Activated T-cell treated with anti-CD3 and anti-CD28 coated beads for 1 hour (primary cell): ENCODE data around the gene DAP.
"Not testable (repeated sequence)": the region's sequence is repeated elsewhere in the genome, so short reads cannot be mapped to it uniquely, and the experiment has no call there.

Experiments used
- DNase-seq: peaks from one replicate; pipeline ENCODE4 v3.0.0-alpha.2; 2020; ENCODE audit warnings: low read depth

DAP gene

DNA sequence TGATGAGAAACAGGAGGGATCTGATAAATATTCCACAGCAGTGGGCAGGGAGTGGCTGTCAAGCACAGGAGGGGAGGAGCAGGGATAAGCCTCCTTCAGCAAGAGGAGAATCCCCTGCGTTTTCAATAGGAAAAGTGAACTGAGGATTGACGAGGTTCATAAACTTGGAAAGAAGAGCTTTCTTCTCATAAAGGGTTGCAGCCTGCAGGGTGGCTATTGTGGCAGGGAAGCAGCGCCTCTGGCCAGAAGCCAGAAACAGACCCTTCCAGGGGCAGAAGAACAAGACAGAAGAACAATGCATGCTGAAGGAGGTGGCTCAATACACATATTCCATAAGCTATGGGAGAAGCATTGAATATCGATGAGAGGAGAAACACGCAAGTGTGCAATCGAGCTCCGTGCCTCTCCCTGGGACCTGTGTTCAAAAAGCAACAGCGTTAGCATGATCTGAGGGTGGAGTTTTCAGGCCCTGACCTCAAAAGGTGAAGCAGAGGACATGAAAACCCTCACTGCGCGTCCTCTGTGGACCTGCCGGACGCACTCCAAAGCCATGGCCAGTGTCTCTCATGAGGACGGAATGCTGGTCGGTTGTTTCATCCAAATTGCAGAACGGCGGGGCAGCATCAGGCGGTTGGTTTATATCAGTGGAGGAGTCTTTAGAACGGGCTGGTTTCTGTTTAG, 129.6 kb downstream of the DAP start:
- DNase-seq: no peak

DNA sequence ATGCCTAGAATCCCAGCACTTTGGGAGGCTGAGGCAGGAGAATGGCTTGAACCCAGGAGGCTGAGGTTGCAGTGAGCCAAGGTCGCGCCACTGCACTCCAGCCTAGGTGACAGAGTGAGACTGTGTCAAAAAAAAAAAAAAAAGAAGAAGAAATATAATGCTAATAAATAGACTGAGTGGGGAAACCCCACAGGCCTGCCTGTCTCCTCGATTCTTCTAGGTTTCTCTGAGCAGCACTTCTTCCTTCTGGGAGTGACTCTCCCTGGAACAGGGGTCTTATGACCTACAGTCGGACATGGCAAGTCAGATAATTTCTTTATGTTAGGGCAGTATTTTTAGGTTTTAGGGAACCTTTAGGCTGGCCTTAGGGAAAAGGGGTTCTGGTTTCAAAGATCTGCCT, 130.3 kb downstream of the DAP start:
- not testable (repeated sequence) for DNase-seq

DNA sequence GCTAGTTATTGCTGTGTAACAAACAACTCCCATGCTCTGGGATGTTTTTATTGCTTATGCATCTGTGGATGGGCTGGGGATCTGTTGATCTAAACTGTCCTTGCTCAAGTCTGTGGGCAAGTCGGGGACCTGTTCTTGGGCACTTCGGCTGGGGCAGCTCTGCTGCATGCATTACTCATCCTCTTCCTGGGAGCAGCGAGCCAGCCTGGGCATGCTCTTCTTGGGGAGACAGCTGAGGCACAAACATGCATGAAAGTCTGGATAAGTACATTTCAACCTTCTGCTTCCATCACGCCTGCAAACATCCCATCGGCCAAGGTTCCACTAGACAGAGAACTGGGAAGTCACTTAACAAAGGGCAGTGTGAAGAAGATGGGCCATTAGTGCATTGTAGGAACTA, 130.9 kb downstream of the DAP start:
- DNase-seq: no peak

DNA sequence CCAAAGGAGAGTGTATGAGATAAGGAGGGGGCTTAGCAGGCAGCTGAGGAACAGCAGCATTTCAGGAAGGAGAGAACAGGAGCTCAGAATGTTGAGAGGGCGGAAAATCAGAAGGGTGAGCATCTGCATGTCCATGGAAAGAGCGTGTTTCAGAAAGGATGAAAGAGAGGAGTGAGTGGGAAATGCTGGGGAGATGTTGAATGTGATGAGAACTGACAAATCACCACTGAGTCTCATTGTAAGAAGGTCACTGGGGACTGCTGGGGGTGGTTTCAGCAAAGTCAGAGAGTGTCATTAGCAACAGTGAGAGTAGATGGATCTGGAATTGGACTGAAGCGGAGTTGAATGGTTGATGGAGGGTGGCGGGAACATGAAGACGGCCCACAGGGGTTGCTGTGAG, 131.4 kb downstream of the DAP start:
- DNase-seq: no peak
